Ishikawa (cell line): ENCODE measurements around the gene BTF3L4.

ENCODE experiments used
- EP300 ChIP-seq: IDR thresholded peaks from 2 replicates; pipeline ENCODE4 v1.6.1; 2012; ENCODE audit warnings: borderline replicate concordance
- FOXM1 ChIP-seq: IDR thresholded peaks from 2 replicates; pipeline ENCODE4 v1.6.1; 2012; ENCODE audit warnings: low read depth, borderline replicate concordance
- MAX ChIP-seq: IDR thresholded peaks from 2 replicates; pipeline ENCODE4 v1.6.1; 2012
- RAD21 ChIP-seq: IDR thresholded peaks from 2 replicates; pipeline ENCODE4 v1.6.1; 2012; ENCODE audit warnings: low read depth
- TAF1 ChIP-seq: IDR thresholded peaks from 2 replicates; pipeline ENCODE4 v1.6.1; 2012; ENCODE audit warnings: low read depth, mild to moderate bottlenecking
- TEAD4 ChIP-seq: IDR thresholded peaks from 2 replicates; pipeline ENCODE4 v1.6.1; 2012
- YY1 ChIP-seq: IDR thresholded peaks from 2 replicates; pipeline ENCODE4 v1.6.1; 2012; ENCODE audit warnings: low read depth

DNA sequence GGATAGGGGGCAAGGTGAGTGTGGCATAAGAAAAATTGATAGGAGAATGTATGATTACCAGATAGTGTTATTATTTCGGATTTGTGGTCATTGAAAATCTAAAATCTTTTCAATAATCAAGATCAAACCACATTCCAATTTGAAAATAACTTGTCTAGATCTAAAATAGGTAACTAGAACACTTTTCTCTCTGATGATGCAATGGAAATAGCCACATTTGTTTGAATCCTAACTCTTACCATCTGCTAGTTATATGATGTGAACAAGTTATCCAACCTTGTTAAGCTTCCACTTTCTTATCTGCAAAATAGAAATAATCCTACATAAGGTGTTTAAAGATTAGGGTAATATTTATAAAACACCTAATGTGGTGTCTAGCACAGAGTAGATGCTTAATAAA, 3.8 kb downstream of the BTF3L4 start:
- TF ChIP-seq TAF1 (no peak), RAD21 (no peak), FOXM1 (no peak), YY1 (no peak), EP300 (no peak), MAX (no peak), TEAD4 (no peak)
